Parathyroid adenoma (tissue), 2 donors: ENCODE data around the gene DNAJC9.

Experiments
- H2AFZ ChIP-seq: fragments of 300-600 bp; sonication (generic); one replicate; pipeline ENCODE4 v1.7.0; 2017; ENCODE audit warnings: antibody characterized with exemption, mild to moderate bottlenecking
- H3K27ac ChIP-seq: fragments of 300-600 bp; sonication (generic); one replicate; pipeline ENCODE4 v1.7.0; 2017
- H3K27me3 ChIP-seq: fragments of 300-600 bp; sonication (generic); one replicate; pipeline ENCODE4 v1.7.0; 2017; ENCODE audit warnings: low read length; ENCODE audit not compliant: control insufficient read depth, insufficient read depth
- H3K36me3 ChIP-seq: fragments of 300-600 bp; sonication (generic); one replicate; pipeline ENCODE4 v1.7.0; 2017; ENCODE audit warnings: low read length; ENCODE audit not compliant: control insufficient read depth, insufficient read depth
- H3K4me1 ChIP-seq: fragments of 300-600 bp; sonication (generic); one replicate; pipeline ENCODE4 v1.7.0; 2017; ENCODE audit warnings: control low read depth
- H3K4me2 ChIP-seq: fragments of 300-600 bp; sonication (generic); one replicate; pipeline ENCODE4 v1.7.0; 2017; ENCODE audit warnings: low read length
- H3K4me3 ChIP-seq: fragments of 300-600 bp; sonication (generic); one replicate; pipeline ENCODE4 v1.7.0; 2017; ENCODE audit warnings: low read depth, low read length
- H3K79me2 ChIP-seq: fragments of 300-600 bp; sonication (generic); one replicate; pipeline ENCODE4 v1.7.0; 2017; ENCODE audit warnings: control low read depth
- H3K9ac ChIP-seq: fragments of 300-600 bp; sonication (generic); one replicate; pipeline ENCODE4 v1.7.0; 2017; ENCODE audit warnings: mild to moderate bottlenecking
- H3K9me3 ChIP-seq: fragments of 300-600 bp; sonication (generic); one replicate; pipeline ENCODE4 v1.7.0; 2017; ENCODE audit warnings: low read length; ENCODE audit not compliant: control insufficient read depth
- CTCF ChIP-seq: fragments of 300-600 bp; sonication (generic); IDR thresholded peaks from one replicate; pipeline ENCODE4 v1.7.0; 2017; ENCODE audit warnings: antibody characterized with exemption, mild to moderate bottlenecking
- donor health status: primary hyperparathyroidism.

DNAJC9 gene

GRCh38 chr10:73251683-73252444, 4.8 kb upstream of the DNAJC9 start:
- Histone ChIP-seq H3K79me2 (peaks cover 11% of the 10 kb centered on the region), H3K27ac (peak overlapping the region; percentile 74), H3K4me2 (peak overlapping the region; percentile 84), H3K27me3 (no peaks in the 10 kb centered on the region), H3K9ac (peak overlapping the region; percentile 89), H3K9me3 (no peaks in the 10 kb centered on the region), H3K4me1 (peaks cover 10% of the 10 kb centered on the region), H3K4me3 (peak overlapping the region; percentile 84), H3K36me3 (no peaks in the 10 kb centered on the region), H2AFZ (peak overlapping the region; percentile 96)
- no peak for TF ChIP-seq CTCF

DNA sequence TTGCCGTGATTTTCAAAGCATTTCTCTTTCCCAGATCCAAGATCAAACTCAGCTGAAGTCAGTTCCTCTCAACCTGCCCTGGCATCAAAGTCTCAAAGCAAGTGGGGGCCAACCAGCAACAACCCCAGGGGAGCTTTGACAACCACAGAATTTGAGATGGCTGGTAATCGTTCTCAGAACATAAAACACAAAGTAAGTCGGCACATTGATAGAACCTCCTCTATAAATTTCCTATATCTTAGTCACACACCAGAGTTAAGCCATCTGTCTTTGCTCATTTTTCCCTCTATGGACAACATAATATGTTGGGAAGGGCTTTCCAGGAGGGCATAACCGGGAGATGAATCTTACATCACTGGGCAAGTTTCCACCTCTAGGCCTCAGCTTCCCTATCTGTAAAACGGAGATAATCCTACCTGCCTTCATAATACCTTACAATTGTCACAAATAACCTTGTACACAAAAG, 1.2 kb upstream of the DNAJC9 start:
- Histone ChIP-seq H3K27me3 (no peaks in the 10 kb centered on the region), H3K9ac (no peak overlapping the region), H3K79me2 (peaks cover 11% of the 10 kb centered on the region), H3K4me2 (no peak overlapping the region), H3K9me3 (no peaks in the 10 kb centered on the region), H3K4me1 (peaks cover 13% of the 10 kb centered on the region), H3K36me3 (no peaks in the 10 kb centered on the region), H2AFZ (no peak overlapping the region), H3K4me3 (no peak overlapping the region), H3K27ac (no peak overlapping the region)
- no peak for TF ChIP-seq CTCF

- no peaks in the 10 kb centered on the region for H3K36me3 ChIP-seq
- H3K9ac ChIP-seq, result peak overlapping the region; percentile 21
- H3K27ac ChIP-seq, result peak overlapping the region; percentile 67
- H3K9me3 ChIP-seq, result no peaks in the 10 kb centered on the region
- peak overlapping the region; percentile 83 for H3K4me2 ChIP-seq
- peaks cover 11% of the 10 kb centered on the region for H3K79me2 ChIP-seq
- no peak for TF ChIP-seq CTCF
- H2AFZ ChIP-seq, result peak overlapping the region; percentile 73
- H3K4me1 ChIP-seq, result peaks cover 13% of the 10 kb centered on the region
- peak overlapping the region; percentile 88 for H3K4me3 ChIP-seq
- H3K27me3 ChIP-seq, result no peaks in the 10 kb centered on the region
Measured at GRCh38 chr10:73247509-73248258, 629 bp upstream of the DNAJC9 start.

DNA sequence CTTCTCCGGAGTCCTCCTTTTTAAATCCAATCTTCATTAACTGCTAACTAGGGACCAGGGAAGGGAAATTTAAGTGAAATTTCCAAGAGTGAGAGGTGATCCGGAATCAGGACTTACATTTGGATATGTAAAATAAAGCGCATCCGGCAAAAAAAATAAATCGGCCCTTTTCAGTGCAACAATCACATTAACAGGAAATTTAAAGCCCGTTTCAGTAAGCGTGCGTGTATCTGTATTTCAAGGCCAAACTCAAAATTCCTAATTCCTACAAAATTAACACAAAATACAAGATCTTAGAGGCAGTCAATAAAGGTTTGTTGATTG, 771 bp downstream of the DNAJC9 start:
- Histone ChIP-seq H3K4me2 (peak overlapping the region; percentile 83), H2AFZ (peak overlapping the region; percentile 73), H3K4me1 (peaks cover 13% of the 10 kb centered on the region), H3K79me2 (peaks cover 5% of the 10 kb centered on the region), H3K9me3 (no peaks in the 10 kb centered on the region), H3K27ac (peak overlapping the region; percentile 67), H3K36me3 (no peaks in the 10 kb centered on the region), H3K9ac (no peak overlapping the region), H3K4me3 (peak overlapping the region; percentile 88), H3K27me3 (no peaks in the 10 kb centered on the region)
- TF ChIP-seq CTCF, result no peak
